ENCODE results near the gene TMEM121.
A peak's percentile ranks its signal among the peaks of the same experiment; 100 is the strongest.

Gene TMEM121

GRCh38 chr14:105487449-105487985 lies 38.9 kb upstream of the TMEM121 start:
- DNase-seq: no peak

- DNase-seq: no peak
Observed at GRCh38 chr14:105487986-105488777, 38.2 kb upstream of the TMEM121 start.

GRCh38 chr14:105488781-105489541 lies 37.4 kb upstream of the TMEM121 start:
- no peak for DNase-seq

- DNase-seq: peak; percentile 89 to 91
Observed at GRCh38 chr14:105489542-105490266, 36.7 kb upstream of the TMEM121 start.

- DNase-seq: peak in 1 of 2 experiments; percentile 80
Observed at GRCh38 chr14:105490267-105490571, 36.2 kb upstream of the TMEM121 start.

DNA sequence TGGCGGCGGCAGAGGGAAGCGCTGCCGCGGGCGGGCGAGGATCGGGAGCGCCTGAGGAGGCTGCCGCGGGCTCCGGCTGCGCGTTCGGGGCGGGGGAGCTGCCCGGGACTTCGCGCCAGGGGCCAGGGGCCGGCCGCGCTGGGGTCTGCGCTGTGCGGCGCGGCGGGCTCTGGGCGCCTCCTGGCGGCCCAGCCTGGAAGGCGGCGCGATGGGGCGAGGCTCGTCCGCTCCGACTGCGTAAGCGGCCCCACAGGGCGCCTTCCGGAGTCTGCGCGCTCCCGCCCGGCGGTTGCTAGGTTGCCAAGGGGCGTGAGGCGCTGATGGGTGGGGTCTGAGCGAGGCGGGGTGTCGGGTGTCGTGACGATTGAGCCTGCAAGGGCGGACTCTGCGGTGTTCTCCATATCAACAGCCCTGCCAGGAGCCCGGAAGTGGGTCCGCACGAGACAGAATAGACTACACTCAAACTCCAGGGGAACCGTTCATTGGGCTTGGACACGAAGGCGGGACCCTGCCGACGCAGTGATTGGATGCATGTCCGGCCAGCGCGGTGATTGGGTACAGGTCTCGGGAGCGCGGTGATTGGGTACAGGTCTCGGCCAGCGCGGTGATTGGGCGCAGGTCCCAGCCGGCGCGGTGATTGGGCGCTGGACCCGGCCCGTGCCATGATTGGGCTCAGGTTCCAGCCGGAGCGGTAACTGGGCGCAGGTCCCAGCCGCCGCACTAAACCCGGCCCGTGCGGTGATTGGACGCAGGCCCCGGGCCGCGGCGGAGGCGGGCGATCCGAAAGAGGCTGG lies 35.6 kb upstream of the TMEM121 start, which contains the start of gene TEDC1:
Gene TEDC1, plus strand, starts transcription at position 675 of the 794 bp plus-strand sequence. CDS start 130 bp downstream, outside the sequence.
- DNase-seq: peak; percentile 100

GRCh38 chr14:105491366-105491973 lies 34.9 kb upstream of the TMEM121 start:
- DNase-seq: peak; percentile 53 to 65

GRCh38 chr14:105492031-105492970 lies 34.1 kb upstream of the TMEM121 start:
- DNase-seq: no peak

GRCh38 chr14:105492971-105493871 lies 33.2 kb upstream of the TMEM121 start:
- no peak for DNase-seq

- DNase-seq: no peak
Observed at GRCh38 chr14:105493921-105494605, 32.3 kb upstream of the TMEM121 start.

GRCh38 chr14:105494606-105494929 lies 31.8 kb upstream of the TMEM121 start:
- no peak for DNase-seq

- no peak for DNase-seq
Observed at GRCh38 chr14:105495101-105495989, 31.0 kb upstream of the TMEM121 start.

DNA sequence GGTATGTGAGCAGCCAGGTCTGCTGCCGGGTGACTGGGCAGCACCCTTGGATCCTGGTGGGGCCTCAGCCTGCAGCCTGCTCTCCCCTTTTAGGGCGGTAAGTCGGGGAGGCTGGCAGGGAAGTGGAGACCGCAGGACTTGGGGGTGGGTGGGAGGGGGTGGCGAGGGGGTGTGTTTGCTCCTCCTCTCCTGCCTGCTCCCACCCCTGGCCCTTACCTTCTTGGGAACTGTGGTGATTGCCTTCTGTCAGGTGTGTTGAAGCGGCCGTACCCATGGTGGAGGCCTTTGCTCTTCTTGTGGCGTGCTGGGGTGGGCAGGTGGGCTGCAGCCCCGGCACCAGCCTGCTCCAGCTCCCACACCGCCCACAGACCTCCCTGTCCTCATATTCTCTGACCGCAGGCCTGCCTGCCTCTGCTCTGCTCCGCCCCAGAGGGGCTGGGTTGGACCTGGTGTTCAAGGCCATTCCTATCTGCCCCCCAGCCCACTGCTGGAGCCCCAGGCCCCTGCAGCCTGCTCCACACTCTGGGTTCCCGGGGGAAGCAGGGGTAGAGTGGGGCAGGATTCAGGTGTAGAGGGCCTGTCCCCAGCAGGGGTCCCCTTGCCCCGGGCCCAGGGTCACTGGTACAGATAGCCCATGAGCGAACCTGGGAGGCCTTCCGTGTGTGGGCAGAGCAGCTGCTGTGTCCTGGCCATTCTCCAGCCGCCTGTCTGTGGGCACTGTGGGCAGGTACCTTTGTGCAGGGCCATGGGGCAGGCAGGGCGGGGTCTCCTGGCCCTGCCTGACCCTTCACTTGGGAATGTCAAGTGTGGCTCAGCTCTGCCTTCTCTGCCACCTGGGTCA lies 30.2 kb upstream of the TMEM121 start:
- no peak for DNase-seq

- DNase-seq: no peak
Observed at GRCh38 chr14:105496831-105497591, 29.4 kb upstream of the TMEM121 start.

DNA sequence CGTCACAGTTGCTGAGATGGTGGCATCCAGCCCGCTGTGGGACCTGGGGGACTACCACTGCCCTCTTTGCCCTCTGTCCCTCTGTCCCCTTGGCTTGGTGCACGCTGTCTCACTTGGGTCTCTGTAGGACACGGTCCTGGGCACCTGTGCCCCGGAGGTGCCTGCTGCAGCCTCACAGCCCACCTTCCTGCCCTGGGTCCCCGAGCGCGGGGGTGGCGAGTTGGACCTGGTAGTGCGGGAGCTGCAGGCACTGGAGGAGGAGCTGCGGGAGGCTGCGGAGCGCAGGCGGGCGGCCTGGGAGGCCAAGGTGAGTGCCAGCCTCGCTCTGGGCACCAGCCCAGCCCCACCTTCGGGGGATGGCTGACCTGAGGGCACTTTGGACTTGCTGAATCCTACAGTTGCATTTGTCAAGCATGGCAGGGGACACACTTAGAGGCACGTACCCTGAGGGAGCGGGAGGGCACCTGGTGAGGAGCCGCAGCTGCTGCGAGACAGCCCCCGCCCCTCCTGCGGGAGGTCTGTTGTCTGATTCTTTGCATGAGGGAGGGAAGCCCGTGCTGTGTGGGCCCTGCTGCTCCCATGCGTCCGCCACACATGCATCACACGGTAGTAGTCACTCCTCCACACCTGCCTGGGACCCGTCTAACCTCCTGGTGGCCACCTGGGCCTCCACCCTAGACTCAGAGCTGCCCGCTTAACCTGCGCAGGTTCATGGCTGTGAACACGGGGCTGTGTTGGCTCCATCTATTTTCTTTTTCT lies 28.5 kb upstream of the TMEM121 start:
- DNase-seq: no peak
